ENCODE results near the gene ANO2.
"Not testable (repeated sequence)": the region's sequence is repeated elsewhere in the genome, so short reads cannot be mapped to it uniquely, and the experiment has no call there.

The ANO2 gene

GRCh38 chr12:5884866-5885265, 60.2 kb downstream of the ANO2 start:
- DNase-seq: no peak

- DNase-seq: no peak
Observed at GRCh38 chr12:5884285-5884684, 60.8 kb downstream of the ANO2 start.

DNA sequence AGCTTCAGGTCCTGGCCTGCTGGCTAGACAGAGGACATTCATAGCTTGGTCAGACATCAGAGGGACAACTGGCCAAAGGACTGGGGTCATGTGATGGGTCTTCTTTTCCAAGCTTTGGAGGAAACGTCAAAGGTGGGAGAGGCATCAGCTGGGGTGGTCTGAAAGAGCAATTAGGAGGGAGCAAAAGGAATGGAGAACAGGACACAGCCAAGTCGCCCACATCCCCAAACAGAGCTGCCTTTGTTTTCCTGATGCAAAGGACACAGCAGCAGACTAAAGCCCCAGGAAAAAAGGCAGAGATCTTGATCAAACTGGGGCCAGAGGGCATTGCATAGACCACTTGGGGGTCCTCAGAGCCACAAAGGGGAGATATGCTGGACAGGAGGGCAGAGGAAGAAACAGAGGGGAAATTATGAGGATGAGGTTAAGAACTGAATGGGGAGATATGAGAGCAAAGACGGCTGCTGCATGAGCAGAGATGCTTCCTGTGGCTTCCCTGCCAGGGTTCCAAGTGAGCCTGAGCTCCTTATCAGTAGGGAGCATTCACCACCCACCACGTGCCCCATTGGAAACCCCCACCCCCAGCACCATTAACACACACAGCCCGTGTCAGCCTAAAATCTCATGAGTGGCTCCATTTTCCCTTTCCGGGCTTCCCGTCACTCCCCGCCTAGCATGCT, 62.4 kb downstream of the ANO2 start:
- no peak for DNase-seq

DNA sequence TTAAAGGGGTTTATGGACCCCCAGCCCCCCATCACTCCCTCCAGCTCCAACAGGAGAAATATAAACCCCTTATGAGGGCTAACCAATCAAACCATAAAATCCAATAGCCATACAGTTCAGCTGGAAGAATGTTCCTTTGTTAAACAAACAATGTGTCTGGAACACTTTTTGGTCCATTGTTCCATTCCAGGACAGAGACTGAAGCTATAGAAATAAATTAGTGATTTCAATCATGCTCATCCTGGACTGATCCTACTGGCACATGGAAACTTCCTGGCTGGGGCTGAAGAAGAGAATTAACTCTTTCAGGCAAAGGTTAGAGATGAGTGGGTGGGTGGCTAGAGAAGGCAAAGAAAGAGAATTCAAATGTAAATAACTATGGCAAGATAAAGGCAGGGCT, 63.4 kb downstream of the ANO2 start:
- no peak for DNase-seq

GRCh38 chr12:5881101-5881606, 63.9 kb downstream of the ANO2 start:
- DNase-seq: no peak

DNA sequence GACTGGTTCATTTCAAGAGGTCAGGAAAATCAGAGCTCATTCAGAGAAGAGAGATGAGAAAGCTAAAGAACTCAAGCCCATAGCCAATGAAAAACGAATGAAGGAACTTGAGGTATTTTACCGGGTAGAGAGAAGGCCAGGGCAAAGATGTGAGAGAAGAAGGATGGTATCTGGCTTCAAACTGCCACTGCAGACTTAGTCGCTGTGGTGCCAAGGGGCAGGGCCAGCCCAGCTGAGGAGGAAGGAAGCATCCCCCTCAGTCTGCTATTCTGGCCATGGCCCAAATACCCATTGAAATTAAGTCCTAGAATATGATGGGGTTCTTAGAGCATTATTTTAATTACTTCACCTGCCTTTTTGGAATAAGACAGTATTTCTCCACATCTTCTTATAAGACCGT, 69.2 kb downstream of the ANO2 start:
- no peak for DNase-seq

- DNase-seq: no peak
Observed at GRCh38 chr12:5874514-5874913, 70.5 kb downstream of the ANO2 start.

DNA sequence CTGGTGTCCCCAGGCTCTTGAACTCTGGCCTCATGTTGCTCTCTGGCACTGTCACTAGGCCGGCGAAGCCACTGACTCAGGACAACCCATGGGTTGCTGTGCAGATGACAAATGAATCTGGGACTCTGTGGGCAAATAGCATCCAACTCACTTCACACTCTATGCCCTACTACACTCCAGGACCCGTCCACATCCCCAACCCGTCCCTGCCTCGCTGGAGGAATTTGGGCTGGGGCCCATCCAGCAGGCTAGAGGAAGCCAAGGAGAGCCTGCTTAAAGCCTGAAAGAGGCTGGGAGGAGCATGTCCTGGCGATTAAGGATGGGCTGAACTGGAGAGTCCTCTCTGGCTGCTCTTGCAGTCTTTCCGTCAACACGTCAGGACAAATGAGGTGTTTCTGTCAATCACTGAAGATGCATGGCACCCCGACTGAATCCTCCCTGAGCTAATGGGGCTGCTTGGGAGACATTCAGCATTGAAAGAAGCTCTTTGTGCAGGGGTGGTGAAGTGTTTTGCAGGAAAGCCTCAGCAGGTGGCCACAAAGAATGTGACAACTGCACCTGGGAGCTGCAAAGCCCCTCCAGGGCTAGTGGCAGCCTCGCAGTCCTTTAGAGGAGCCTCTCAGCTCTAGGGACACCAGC, 71.7 kb downstream of the ANO2 start:
- no peak for DNase-seq

DNA sequence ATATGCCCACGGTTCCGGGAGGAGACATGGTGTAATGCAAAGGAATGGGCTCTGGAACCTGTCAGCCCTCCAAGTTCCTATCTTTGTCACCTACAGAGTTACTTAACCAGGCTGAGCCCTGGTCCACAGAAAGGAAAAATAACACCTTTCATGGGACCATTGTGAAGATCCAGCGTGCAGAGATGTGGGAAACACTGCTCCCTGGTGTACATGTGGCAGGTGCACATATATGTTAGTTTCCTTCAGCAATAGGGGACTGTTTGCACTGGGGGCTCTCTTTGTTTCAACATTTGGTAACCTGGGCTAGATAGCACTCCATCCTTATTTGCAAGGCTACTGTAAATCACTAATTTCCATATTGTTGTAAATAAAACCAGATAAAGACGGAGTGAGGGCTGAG, 72.3 kb downstream of the ANO2 start:
- DNase-seq: no peak

- DNase-seq: no peak
Observed at GRCh38 chr12:5871741-5872140, 73.3 kb downstream of the ANO2 start.

- DNase-seq: no peak
Observed at GRCh38 chr12:5870183-5870582, 74.9 kb downstream of the ANO2 start.

DNA sequence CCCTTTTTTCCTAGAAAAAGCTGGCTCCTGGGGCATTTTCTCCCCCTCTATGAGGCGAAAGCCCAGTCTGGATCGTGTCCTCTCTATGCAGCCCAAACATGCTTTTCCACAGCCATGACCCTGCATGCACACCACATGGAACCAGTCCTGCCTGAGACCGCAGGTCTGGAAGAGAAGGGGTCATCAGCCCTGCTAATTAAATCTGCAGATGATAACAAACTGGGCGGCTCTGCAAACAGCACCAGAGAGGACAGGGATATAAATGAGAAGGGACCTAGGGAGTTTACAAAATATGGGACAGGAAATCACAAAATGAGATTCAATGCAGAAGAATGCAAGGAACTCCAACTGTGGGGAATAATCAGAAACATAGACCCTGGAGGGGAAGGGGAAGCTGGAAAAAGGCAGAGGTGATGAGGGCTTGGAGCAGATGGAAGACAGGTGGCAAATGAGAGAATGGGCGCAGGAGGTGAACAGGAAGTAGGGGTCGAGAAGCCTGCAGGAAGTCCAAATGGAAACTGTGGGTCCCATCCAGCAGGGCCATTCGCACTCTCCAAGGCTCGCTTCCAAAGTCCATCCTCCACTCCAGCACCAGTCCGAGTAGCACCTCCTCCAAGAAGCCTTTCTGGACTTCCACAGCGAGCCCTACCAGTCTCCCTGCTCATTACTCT, 76.3 kb downstream of the ANO2 start:
- no peak for DNase-seq

- no peak for DNase-seq
Observed at GRCh38 chr12:5865397-5865796, 79.7 kb downstream of the ANO2 start.

DNA sequence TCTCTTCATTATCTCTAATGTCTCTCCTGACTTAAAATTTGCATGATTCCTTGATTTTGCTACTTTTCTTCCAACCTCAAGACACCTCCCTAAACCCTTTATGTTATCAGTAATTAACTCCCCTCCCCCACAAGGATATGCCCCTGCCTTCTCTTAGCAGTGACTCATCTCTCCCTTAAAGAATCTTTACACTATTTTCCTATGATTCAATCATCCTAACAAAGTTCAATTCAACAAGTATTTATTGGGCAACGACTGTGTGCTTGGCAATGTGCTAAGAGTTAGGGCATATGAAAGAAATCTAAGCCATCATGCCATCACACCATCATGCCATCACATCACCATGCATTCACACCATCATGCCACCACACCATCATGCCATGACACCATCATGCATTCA, 80.1 kb downstream of the ANO2 start:
- no peak for DNase-seq

- no peak for DNase-seq
Observed at GRCh38 chr12:5864301-5864700, 80.8 kb downstream of the ANO2 start.

- DNase-seq: no peak
Observed at GRCh38 chr12:5861416-5861815, 83.6 kb downstream of the ANO2 start.

GRCh38 chr12:5856692-5857091, 88.4 kb downstream of the ANO2 start:
- no peak for DNase-seq

DNA sequence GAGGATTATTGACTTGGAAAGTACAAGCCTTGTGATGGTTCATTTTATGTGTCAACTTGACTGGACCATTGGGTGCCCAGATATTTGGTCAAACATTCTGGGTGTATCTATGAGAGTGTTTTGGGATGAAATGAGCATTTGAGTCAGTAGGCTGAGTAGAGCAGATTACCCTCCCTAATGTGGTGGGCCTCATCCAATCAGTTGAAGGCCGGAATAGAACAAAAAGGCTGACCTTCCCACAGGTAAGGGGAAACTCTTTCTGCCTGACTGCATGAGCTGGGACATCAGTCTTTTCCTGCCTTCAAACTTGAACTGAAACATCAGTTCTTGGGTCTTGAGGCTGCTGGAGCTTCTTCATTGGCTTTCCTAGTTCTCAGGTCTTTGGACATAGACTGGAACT, 98.1 kb downstream of the ANO2 start:
- DNase-seq: no peak

DNA sequence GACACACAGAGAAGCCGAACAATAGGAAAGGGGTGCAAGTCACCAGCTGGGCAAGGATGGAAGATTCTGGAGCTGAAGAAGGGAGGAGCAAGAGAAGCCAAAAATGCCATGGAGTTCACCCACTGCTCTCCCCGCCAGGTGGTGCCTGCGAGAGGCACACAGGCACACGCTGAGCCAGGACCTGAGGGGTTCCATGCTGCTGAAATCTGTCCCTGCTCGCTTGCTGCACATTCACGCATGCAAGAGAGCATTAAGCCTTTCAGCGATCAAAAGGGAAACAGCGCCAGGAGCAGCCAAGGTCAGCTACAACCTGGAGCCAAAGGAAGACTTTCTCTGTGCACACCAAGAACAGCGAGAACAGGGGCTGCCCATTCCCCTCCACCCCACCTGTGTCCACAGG, 104.1 kb downstream of the ANO2 start:
- DNase-seq: no peak

DNA sequence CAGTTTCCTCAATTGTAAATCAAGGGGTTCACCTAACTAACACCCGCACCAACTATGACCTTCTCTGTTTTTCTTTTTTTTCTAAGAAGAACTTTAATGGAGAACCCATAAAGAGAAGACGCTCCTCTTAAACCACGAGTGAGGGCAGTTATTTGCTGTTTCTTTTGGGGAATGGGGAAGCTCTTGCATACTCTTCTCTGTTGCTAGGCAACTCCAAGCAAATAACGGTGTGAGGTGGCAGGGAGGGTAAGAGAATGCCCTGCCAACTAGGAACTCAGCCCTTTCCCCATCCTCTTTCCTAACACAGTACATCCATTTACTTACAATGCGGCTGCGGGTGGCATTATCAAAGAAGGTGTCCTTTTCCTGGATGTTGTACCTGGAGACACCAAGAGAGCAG, 114.9 kb downstream of the ANO2 start:
- no peak for DNase-seq

DNA sequence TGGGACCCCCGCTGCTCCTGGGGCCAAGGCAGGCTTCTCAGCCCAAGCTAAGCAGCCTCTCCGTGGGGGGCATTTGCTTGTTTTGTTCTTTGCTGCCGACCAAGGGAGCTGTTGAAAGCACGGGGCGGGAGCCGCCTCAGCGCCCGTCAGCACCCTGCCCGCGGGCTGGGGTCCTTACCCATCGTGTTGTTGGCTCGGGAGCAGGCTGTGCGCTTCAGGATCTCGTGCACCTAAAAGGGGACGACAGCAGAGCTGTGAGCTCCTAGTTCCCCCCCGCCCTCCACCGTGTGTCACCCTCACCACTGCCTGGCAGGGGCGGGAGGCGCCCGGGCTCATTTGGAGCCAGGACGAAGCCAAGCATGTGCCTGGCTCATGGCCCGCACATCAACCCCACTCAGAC, 117.5 kb downstream of the ANO2 start:
- no peak for DNase-seq

GRCh38 chr12:5825761-5826160, 119.3 kb downstream of the ANO2 start:
- DNase-seq: not testable (repeated sequence)

DNA sequence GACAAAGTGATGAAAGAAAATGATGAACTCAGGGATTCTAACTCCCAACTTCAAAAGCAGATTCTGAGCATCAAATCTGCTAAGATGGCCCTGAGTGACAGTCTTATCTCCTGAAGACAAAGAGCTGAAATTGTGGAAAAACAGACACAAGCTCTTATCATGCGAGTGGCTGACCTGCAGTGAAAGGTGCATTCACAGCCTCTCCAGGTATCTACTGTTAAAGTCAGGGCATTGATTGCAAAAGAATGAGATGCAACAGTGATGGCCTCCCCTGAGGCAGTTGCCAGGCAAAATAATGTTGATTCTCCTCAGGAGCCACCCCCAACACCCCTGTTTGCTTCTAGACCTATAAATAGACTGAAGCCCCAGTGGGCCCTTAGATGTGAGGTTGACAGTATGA, 126.2 kb downstream of the ANO2 start:
- not testable (repeated sequence) for DNase-seq

- no peak for DNase-seq
Observed at GRCh38 chr12:5817246-5817645, 127.8 kb downstream of the ANO2 start.
